ENCODE data around the gene PHACTR2.

GRCh38 chr6:143726015-143726647 is 48.4 kb downstream of the PHACTR2 start:
- TF ChIP-seq CTCF (IDR thresholded peaks at IDR 0.05) = no peak
- TF ChIP-seq POLR2A (IDR thresholded peaks at IDR 0.05) = no peak

Measured in body of pancreas (tissue), 4 donors.